KMS-11 (cell line): ENCODE results near the gene MAP2K5.

Experiments
- H2AFZ ChIP-seq: fragments of 200-600 bp; sonication (generic); 2 replicates; pipeline ENCODE4 v1.6.1; 2016; ENCODE audit warnings: antibody characterized with exemption, mixed run types, low read depth
- H3K27ac ChIP-seq: fragments of 200-600 bp; sonication (generic); 2 replicates; pipeline ENCODE4 v1.6.1; 2016; ENCODE audit warnings: mild to moderate bottlenecking, mixed run types
- H3K27me3 ChIP-seq: fragments of 200-600 bp; sonication (generic); 2 replicates; pipeline ENCODE4 v1.6.1; 2017; ENCODE audit warnings: mild to moderate bottlenecking, low read depth, mixed run types, moderate library complexity; ENCODE audit not compliant: insufficient read depth
- H3K36me3 ChIP-seq: fragments of 200-600 bp; sonication (generic); 2 replicates; pipeline ENCODE4 v1.6.1; 2017; ENCODE audit warnings: mild to moderate bottlenecking, mixed run types; ENCODE audit not compliant: insufficient read depth
- H3K4me1 ChIP-seq: fragments of 200-600 bp; sonication (generic); 2 replicates; pipeline ENCODE4 v1.6.1; 2016; ENCODE audit warnings: mild to moderate bottlenecking, low read depth, mixed run types; ENCODE audit not compliant: poor library complexity, severe bottlenecking
- H3K4me2 ChIP-seq: fragments of 200-600 bp; sonication (generic); 2 replicates; pipeline ENCODE4 v1.7.0; 2016; ENCODE audit warnings: mild to moderate bottlenecking, mixed run types
- H3K4me3 ChIP-seq: fragments of 200-600 bp; sonication (generic); IDR thresholded peaks from 2 replicates; pipeline ENCODE4 v1.6.1; 2017; ENCODE audit warnings: low read depth, low read length, mixed read lengths; ENCODE audit not compliant: insufficient read depth
- H3K79me2 ChIP-seq: fragments of 200-600 bp; sonication (generic); 2 replicates; pipeline ENCODE4 v1.6.1; 2016; ENCODE audit warnings: low read depth, mixed run types; ENCODE audit not compliant: insufficient read depth
- H3K9ac ChIP-seq: fragments of 200-600 bp; sonication (generic); 2 replicates; pipeline ENCODE4 v1.6.1; 2016; ENCODE audit warnings: mild to moderate bottlenecking, mixed run types
- H4K20me1 ChIP-seq: fragments of 200-600 bp; sonication (generic); 2 replicates; pipeline ENCODE4 v1.6.1; 2016; ENCODE audit warnings: mild to moderate bottlenecking, mixed run types; ENCODE audit not compliant: insufficient read depth
- CTCF ChIP-seq: fragments of 200-600 bp; sonication (generic); conservative IDR thresholded peaks from 2 replicates; pipeline ENCODE4 v1.6.1; 2017; ENCODE audit warnings: low read depth, mild to moderate bottlenecking, antibody characterized with exemption, low read length, moderate library complexity, mixed read lengths

Gene MAP2K5

GRCh38 chr15:67678993-67679392 lies 136.5 kb downstream of the MAP2K5 start:
- no peak overlapping the region for H2AFZ ChIP-seq
- no peaks in the 10 kb centered on the region for H3K27me3 ChIP-seq
- H3K4me3 ChIP-seq = no peak overlapping the region
- TF ChIP-seq CTCF = no peak
- H4K20me1 ChIP-seq = no peaks in the 10 kb centered on the region
- H3K4me2 ChIP-seq = no peak overlapping the region
- H3K4me1 ChIP-seq = peaks cover 7% of the 10 kb centered on the region
- H3K36me3 ChIP-seq = no peaks in the 10 kb centered on the region
- no peaks in the 10 kb centered on the region for H3K79me2 ChIP-seq
- H3K27ac ChIP-seq = no peak overlapping the region
- H3K9ac ChIP-seq = no peak overlapping the region

GRCh38 chr15:67680641-67681040 lies 138.1 kb downstream of the MAP2K5 start:
- no peak overlapping the region for H3K9ac ChIP-seq
- H3K4me1 ChIP-seq = peaks cover 7% of the 10 kb centered on the region
- TF ChIP-seq CTCF = no peak
- H3K36me3 ChIP-seq = no peaks in the 10 kb centered on the region
- H3K27ac ChIP-seq = no peak overlapping the region
- H4K20me1 ChIP-seq = no peaks in the 10 kb centered on the region
- no peak overlapping the region for H3K4me2 ChIP-seq
- H3K4me3 ChIP-seq = no peak overlapping the region
- no peak overlapping the region for H2AFZ ChIP-seq
- no peaks in the 10 kb centered on the region for H3K79me2 ChIP-seq
- H3K27me3 ChIP-seq = no peaks in the 10 kb centered on the region

- Histone ChIP-seq H3K27ac (no peak overlapping the region), H3K4me2 (no peak overlapping the region), H2AFZ (no peak overlapping the region), H3K27me3 (no peaks in the 10 kb centered on the region), H3K4me1 (peaks cover 10% of the 10 kb centered on the region), H4K20me1 (no peaks in the 10 kb centered on the region), H3K36me3 (no peaks in the 10 kb centered on the region), H3K9ac (no peak overlapping the region), H3K4me3 (no peak overlapping the region), H3K79me2 (no peaks in the 10 kb centered on the region)
- TF ChIP-seq CTCF = no peak
These were observed 142.6 kb downstream of the MAP2K5 start for GRCh38 chr15:67685008-67685599.

GRCh38 chr15:67685716-67686115 lies 143.2 kb downstream of the MAP2K5 start:
- H3K9ac ChIP-seq = no peak overlapping the region
- H2AFZ ChIP-seq = no peak overlapping the region
- H3K4me1 ChIP-seq = peaks cover 12% of the 10 kb centered on the region
- no peak for TF ChIP-seq CTCF
- H3K4me3 ChIP-seq = no peak overlapping the region
- H3K27me3 ChIP-seq = no peaks in the 10 kb centered on the region
- no peak overlapping the region for H3K4me2 ChIP-seq
- no peaks in the 10 kb centered on the region for H3K79me2 ChIP-seq
- no peaks in the 10 kb centered on the region for H4K20me1 ChIP-seq
- no peak overlapping the region for H3K27ac ChIP-seq
- H3K36me3 ChIP-seq = no peaks in the 10 kb centered on the region
